ENCODE results near the gene PDGFRB.
"Not testable (repeated sequence)": the region's sequence is repeated elsewhere in the genome, so short reads cannot be mapped to it uniquely, and the experiment has no call there.

Gene PDGFRB

GRCh38 chr5:150103678-150104549 lies 51.7 kb downstream of the PDGFRB start:
- no peaks in the 10 kb centered on the region for H3K4me1 ChIP-seq (ENCODE audit: control insufficient read depth, insufficient read depth, low read length, unreplicated experiment)
- H3K27ac ChIP-seq (ENCODE audit: low read depth, low read length), result no peak overlapping the region
- H3K4me3 ChIP-seq (ENCODE audit: low read depth, low read length), result no peak overlapping the region
- no peaks in the 10 kb centered on the region for H3K27me3 ChIP-seq (ENCODE audit: insufficient read depth, low read length)
- no peaks in the 10 kb centered on the region for H3K79me2 ChIP-seq (ENCODE audit: control insufficient read depth, insufficient read depth, low read length, unreplicated experiment)
- no peak overlapping the region for H2AFZ ChIP-seq (ENCODE audit: low read length, unreplicated experiment)
- no peaks in the 10 kb centered on the region for H3K36me3 ChIP-seq (ENCODE audit: insufficient read depth, low read length)

- Histone ChIP-seq H2AFZ (ENCODE audit: low read length, unreplicated experiment) (no peak overlapping the region), H3K36me3 (ENCODE audit: insufficient read depth, low read length) (no peaks in the 10 kb centered on the region), H3K79me2 (ENCODE audit: control insufficient read depth, insufficient read depth, low read length, unreplicated experiment) (no peaks in the 10 kb centered on the region), H3K27ac (ENCODE audit: low read depth, low read length) (no peak overlapping the region), H3K4me1 (ENCODE audit: control insufficient read depth, insufficient read depth, low read length, unreplicated experiment) (no peaks in the 10 kb centered on the region), H3K4me3 (ENCODE audit: low read depth, low read length) (no peak overlapping the region), H3K27me3 (ENCODE audit: insufficient read depth, low read length) (no peaks in the 10 kb centered on the region)
Observed at GRCh38 chr5:150101023-150101422, 54.6 kb downstream of the PDGFRB start.

- Histone ChIP-seq H3K36me3 (ENCODE audit: insufficient read depth, low read length) (no peaks in the 10 kb centered on the region), H3K27ac (ENCODE audit: low read depth, low read length) (no peak overlapping the region), H3K27me3 (ENCODE audit: insufficient read depth, low read length) (no peaks in the 10 kb centered on the region), H2AFZ (ENCODE audit: low read length, unreplicated experiment) (no peak overlapping the region), H3K4me1 (ENCODE audit: control insufficient read depth, insufficient read depth, low read length, unreplicated experiment) (no peaks in the 10 kb centered on the region), H3K4me3 (ENCODE audit: low read depth, low read length) (no peak overlapping the region), H3K79me2 (ENCODE audit: control insufficient read depth, insufficient read depth, low read length, unreplicated experiment) (no peaks in the 10 kb centered on the region)
Observed at GRCh38 chr5:150097152-150097551, 58.5 kb downstream of the PDGFRB start.

- H3K79me2 ChIP-seq (ENCODE audit: control insufficient read depth, insufficient read depth, low read length, unreplicated experiment), result no peaks in the 10 kb centered on the region
- H2AFZ ChIP-seq (ENCODE audit: low read length, unreplicated experiment), result no peak overlapping the region
- no peaks in the 10 kb centered on the region for H3K36me3 ChIP-seq (ENCODE audit: insufficient read depth, low read length)
- no peak overlapping the region for H3K27ac ChIP-seq (ENCODE audit: low read depth, low read length)
- no peaks in the 10 kb centered on the region for H3K4me1 ChIP-seq (ENCODE audit: control insufficient read depth, insufficient read depth, low read length, unreplicated experiment)
- H3K4me3 ChIP-seq (ENCODE audit: low read depth, low read length), result no peak overlapping the region
- no peaks in the 10 kb centered on the region for H3K27me3 ChIP-seq (ENCODE audit: insufficient read depth, low read length)
Observed at GRCh38 chr5:150092159-150092787, 63.4 kb downstream of the PDGFRB start.

GRCh38 chr5:150085950-150086715 lies 69.5 kb downstream of the PDGFRB start, which contains the start of gene CSF1R:
Gene CSF1R, minus strand, starts transcription at chr5:150086554. Its CDS starts 127 bp downstream, at chr5:150086427.
- Histone ChIP-seq H3K79me2 (ENCODE audit: control insufficient read depth, insufficient read depth, low read length, unreplicated experiment) (no peaks in the 10 kb centered on the region), H3K27ac (ENCODE audit: low read depth, low read length) (no peak within 1 kb of the TSS), H2AFZ (ENCODE audit: low read length, unreplicated experiment) (no peak within 1 kb of the TSS), H3K36me3 (ENCODE audit: insufficient read depth, low read length) (no peaks in the 10 kb centered on the region), H3K27me3 (ENCODE audit: insufficient read depth, low read length) (no peaks in the 10 kb centered on the region), H3K4me1 (ENCODE audit: control insufficient read depth, insufficient read depth, low read length, unreplicated experiment) (no peaks in the 10 kb centered on the region), H3K4me3 (ENCODE audit: low read depth, low read length) (no peak within 1 kb of the TSS)

- Histone ChIP-seq H3K27me3 (ENCODE audit: insufficient read depth, low read length) (no peaks in the 10 kb centered on the region), H3K36me3 (ENCODE audit: insufficient read depth, low read length) (no peaks in the 10 kb centered on the region), H2AFZ (ENCODE audit: low read length, unreplicated experiment) (no peak overlapping the region), H3K27ac (ENCODE audit: low read depth, low read length) (no peak overlapping the region), H3K79me2 (ENCODE audit: control insufficient read depth, insufficient read depth, low read length, unreplicated experiment) (no peaks in the 10 kb centered on the region), H3K4me3 (ENCODE audit: low read depth, low read length) (no peak overlapping the region), H3K4me1 (ENCODE audit: control insufficient read depth, insufficient read depth, low read length, unreplicated experiment) (no peaks in the 10 kb centered on the region)
Observed at GRCh38 chr5:150085191-150085912, 70.3 kb downstream of the PDGFRB start.

- H3K4me3 ChIP-seq (ENCODE audit: low read depth, low read length); H3K36me3 ChIP-seq (ENCODE audit: insufficient read depth, low read length); H3K79me2 ChIP-seq (ENCODE audit: control insufficient read depth, insufficient read depth, low read length, unreplicated experiment); H3K27me3 ChIP-seq (ENCODE audit: insufficient read depth, low read length); H3K27ac ChIP-seq (ENCODE audit: low read depth, low read length); H3K4me1 ChIP-seq (ENCODE audit: control insufficient read depth, insufficient read depth, low read length, unreplicated experiment); H2AFZ ChIP-seq (ENCODE audit: low read length, unreplicated experiment): not testable (repeated sequence)
Observed at GRCh38 chr5:150084754-150085153, 70.9 kb downstream of the PDGFRB start.

- Histone ChIP-seq H3K36me3 (ENCODE audit: insufficient read depth, low read length) (no peaks in the 10 kb centered on the region), H3K27me3 (ENCODE audit: insufficient read depth, low read length) (no peaks in the 10 kb centered on the region), H3K79me2 (ENCODE audit: control insufficient read depth, insufficient read depth, low read length, unreplicated experiment) (no peaks in the 10 kb centered on the region), H3K4me1 (ENCODE audit: control insufficient read depth, insufficient read depth, low read length, unreplicated experiment) (no peaks in the 10 kb centered on the region), H2AFZ (ENCODE audit: low read length, unreplicated experiment) (no peak overlapping the region), H3K27ac (ENCODE audit: low read depth, low read length) (no peak overlapping the region), H3K4me3 (ENCODE audit: low read depth, low read length) (no peak overlapping the region)
Observed at GRCh38 chr5:150082889-150083288, 72.8 kb downstream of the PDGFRB start.

- no peak overlapping the region for H3K4me3 ChIP-seq (ENCODE audit: low read depth, low read length)
- H3K27ac ChIP-seq (ENCODE audit: low read depth, low read length), result no peak overlapping the region
- H3K79me2 ChIP-seq (ENCODE audit: control insufficient read depth, insufficient read depth, low read length, unreplicated experiment), result no peaks in the 10 kb centered on the region
- H3K27me3 ChIP-seq (ENCODE audit: insufficient read depth, low read length), result no peaks in the 10 kb centered on the region
- H3K36me3 ChIP-seq (ENCODE audit: insufficient read depth, low read length), result no peaks in the 10 kb centered on the region
- H2AFZ ChIP-seq (ENCODE audit: low read length, unreplicated experiment), result no peak overlapping the region
- H3K4me1 ChIP-seq (ENCODE audit: control insufficient read depth, insufficient read depth, low read length, unreplicated experiment), result no peaks in the 10 kb centered on the region
Observed at GRCh38 chr5:150082374-150082773, 73.3 kb downstream of the PDGFRB start.

- no peak overlapping the region for H3K4me3 ChIP-seq (ENCODE audit: low read depth, low read length)
- H3K36me3 ChIP-seq (ENCODE audit: insufficient read depth, low read length), result no peaks in the 10 kb centered on the region
- no peak overlapping the region for H2AFZ ChIP-seq (ENCODE audit: low read length, unreplicated experiment)
- H3K4me1 ChIP-seq (ENCODE audit: control insufficient read depth, insufficient read depth, low read length, unreplicated experiment), result no peaks in the 10 kb centered on the region
- H3K27ac ChIP-seq (ENCODE audit: low read depth, low read length), result no peak overlapping the region
- H3K27me3 ChIP-seq (ENCODE audit: insufficient read depth, low read length), result no peaks in the 10 kb centered on the region
- no peaks in the 10 kb centered on the region for H3K79me2 ChIP-seq (ENCODE audit: control insufficient read depth, insufficient read depth, low read length, unreplicated experiment)
Observed at GRCh38 chr5:150081541-150082283, 73.9 kb downstream of the PDGFRB start.

Measured in ACC112 (cell line).